ENCODE results near the gene FBXW8.
A peak's percentile ranks its signal among the peaks of the same experiment; 100 is the strongest.

Gene FBXW8

GRCh38 chr12:117020536-117021220 lies 109.9 kb downstream of the FBXW8 start:
- DNase-seq (ENCODE audit: low read depth) = no peak
- TF ChIP-seq, protein P1, sequence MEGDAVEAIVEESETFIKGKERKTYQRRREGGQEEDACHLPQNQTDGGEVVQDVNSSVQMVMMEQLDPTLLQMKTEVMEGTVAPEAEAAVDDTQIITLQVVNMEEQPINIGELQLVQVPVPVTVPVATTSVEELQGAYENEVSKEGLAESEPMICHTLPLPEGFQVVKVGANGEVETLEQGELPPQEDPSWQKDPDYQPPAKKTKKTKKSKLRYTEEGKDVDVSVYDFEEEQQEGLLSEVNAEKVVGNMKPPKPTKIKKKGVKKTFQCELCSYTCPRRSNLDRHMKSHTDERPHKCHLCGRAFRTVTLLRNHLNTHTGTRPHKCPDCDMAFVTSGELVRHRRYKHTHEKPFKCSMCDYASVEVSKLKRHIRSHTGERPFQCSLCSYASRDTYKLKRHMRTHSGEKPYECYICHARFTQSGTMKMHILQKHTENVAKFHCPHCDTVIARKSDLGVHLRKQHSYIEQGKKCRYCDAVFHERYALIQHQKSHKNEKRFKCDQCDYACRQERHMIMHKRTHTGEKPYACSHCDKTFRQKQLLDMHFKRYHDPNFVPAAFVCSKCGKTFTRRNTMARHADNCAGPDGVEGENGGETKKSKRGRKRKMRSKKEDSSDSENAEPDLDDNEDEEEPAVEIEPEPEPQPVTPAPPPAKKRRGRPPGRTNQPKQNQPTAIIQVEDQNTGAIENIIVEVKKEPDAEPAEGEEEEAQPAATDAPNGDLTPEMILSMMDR (IDR thresholded peaks at IDR 0.05; ENCODE audit: control insufficient read depth, insufficient read depth, low read depth, low read length, missing control alignments) = no peak
- H3K4me3 ChIP-seq (ENCODE audit: control insufficient read depth, low read depth, low read length) = no peak overlapping the region

GRCh38 chr12:117022465-117022864 lies 111.7 kb downstream of the FBXW8 start:
- TF ChIP-seq, protein P1 (IDR thresholded peaks at IDR 0.05; ENCODE audit: control insufficient read depth, insufficient read depth, low read depth, low read length, missing control alignments) = no peak
- no peak for DNase-seq (ENCODE audit: low read depth)
- no peak overlapping the region for H3K4me3 ChIP-seq (ENCODE audit: control insufficient read depth, low read depth, low read length)

DNA sequence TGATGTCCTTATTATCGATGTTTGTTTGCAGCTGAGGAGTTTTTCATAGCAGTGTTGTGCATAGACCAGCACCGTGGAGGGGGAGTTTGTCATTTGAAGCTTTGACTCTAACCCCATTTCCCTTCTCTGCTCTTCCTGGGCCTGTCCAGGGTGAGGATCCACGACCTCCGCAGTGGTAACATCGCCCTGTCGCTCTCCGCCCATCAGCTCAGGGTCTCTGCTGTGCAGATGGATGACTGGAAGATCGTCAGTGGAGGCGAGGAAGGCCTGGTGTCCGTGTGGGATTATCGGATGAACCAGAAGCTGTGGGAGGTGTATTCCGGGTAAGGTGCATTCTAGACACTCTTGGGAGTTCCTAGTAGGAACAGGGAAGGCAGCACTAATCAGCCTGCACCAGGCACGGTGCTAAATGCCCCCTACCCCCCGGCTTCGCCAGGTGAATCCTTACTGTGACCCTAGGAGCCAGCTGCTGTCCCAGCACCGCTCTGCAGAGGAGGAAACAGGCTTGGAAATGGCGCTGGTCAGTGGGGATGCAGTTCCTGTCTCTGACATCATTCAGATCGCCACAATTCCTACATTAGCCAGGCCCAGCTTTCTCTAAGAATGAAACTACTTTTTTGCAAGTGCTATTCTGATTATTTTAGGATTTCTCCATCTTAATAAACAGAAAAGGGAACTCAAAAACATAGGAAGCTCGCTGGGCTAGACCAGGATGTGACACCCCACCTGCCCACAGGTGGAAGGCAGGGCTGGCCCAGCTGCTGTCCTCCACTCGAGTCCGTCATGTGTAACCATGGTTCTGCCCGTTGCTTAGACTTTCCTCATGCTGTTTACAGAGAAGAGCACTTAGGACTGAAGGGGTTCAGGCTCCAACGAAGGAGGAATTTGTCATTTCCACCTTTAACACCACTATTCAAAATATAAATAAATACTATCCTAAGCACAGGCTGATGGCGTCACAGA lies 113.5 kb downstream of the FBXW8 start:
- DNase-seq (ENCODE audit: low read depth) = no peak

DNA sequence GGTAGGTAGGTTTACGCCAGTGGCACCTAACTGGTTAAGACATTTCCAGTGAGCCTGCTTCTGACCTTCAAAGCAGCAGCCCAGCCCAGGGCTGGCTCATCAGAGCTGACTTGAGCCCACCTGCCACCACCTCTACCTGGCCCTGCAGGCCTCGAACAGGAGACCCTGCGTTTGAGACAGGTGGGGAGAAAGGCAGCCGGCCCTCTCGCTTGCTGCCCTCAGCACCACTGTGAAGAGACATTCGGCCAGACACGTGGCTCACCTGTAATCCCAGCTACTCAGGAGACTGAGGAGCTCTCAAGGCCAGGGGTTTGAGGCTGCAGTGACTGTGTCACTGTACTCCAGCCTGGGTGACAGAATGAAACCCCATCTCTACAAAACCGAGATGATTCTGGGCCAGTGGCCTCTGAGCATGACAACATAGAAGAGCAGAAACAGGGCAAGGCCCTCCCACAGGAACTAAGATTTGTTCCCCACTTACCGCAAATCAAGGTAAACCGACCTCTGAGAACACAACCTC lies 114.3 kb downstream of the FBXW8 start:
- no peak for DNase-seq (ENCODE audit: low read depth)
- H3K4me3 ChIP-seq (ENCODE audit: control insufficient read depth, low read depth, low read length) = no peak overlapping the region
- TF ChIP-seq, protein P1 (IDR thresholded peaks at IDR 0.05; ENCODE audit: control insufficient read depth, insufficient read depth, low read depth, low read length, missing control alignments) = no peak

More for the DNA sequence above, 113.5 kb downstream of the FBXW8 start:
- no peak overlapping the region for H3K4me3 ChIP-seq (ENCODE audit: control insufficient read depth, low read depth, low read length)
- TF ChIP-seq, protein P1 (IDR thresholded peaks at IDR 0.05; ENCODE audit: control insufficient read depth, insufficient read depth, low read depth, low read length, missing control alignments) = no peak

GRCh38 chr12:117025481-117026151 lies 114.9 kb downstream of the FBXW8 start:
- TF ChIP-seq, protein P1 (IDR thresholded peaks at IDR 0.05; ENCODE audit: control insufficient read depth, insufficient read depth, low read depth, low read length, missing control alignments) = peak; percentile 83
- no peak overlapping the region for H3K4me3 ChIP-seq (ENCODE audit: control insufficient read depth, low read depth, low read length)
- no peak for DNase-seq (ENCODE audit: low read depth)

GRCh38 chr12:117026343-117026742 lies 115.6 kb downstream of the FBXW8 start:
- H3K4me3 ChIP-seq (ENCODE audit: control insufficient read depth, low read depth, low read length) = no peak overlapping the region
- TF ChIP-seq, protein P1 (IDR thresholded peaks at IDR 0.05; ENCODE audit: control insufficient read depth, insufficient read depth, low read depth, low read length, missing control alignments) = no peak
- DNase-seq (ENCODE audit: low read depth) = no peak
